ENCODE results near the gene SPATA16.
"Not testable (repeated sequence)": the region's sequence is repeated elsewhere in the genome, so short reads cannot be mapped to it uniquely, and the experiment has no call there.

SPATA16 gene

GRCh38 chr3:173140986-173141385 is at the start of gene SPATA16:
TSS of gene SPATA16 (minus strand) at chr3:173141235. CDS start at chr3:173117731, 23,504 bp downstream.
- DNase-seq (no peak), ATAC-seq (no peak)
- Mint-ChIP-seq H3K36me3 (ENCODE audit: low read depth) (no peaks in the 10 kb centered on the region), H3K9me3 (peaks cover 3% of the 10 kb centered on the region), H3K27me3 (no peaks in the 10 kb centered on the region), H3K4me3 (no peak within 1 kb of the TSS), H3K27ac (no peak within 1 kb of the TSS), H3K4me1 (no peaks in the 10 kb centered on the region)

GRCh38 chr3:173183022-173183421 is 42.0 kb upstream of the SPATA16 start:
- H3K4me1 Mint-ChIP-seq; H3K9me3 Mint-ChIP-seq; ATAC-seq; H3K4me3 Mint-ChIP-seq; H3K27ac Mint-ChIP-seq; H3K36me3 Mint-ChIP-seq (ENCODE audit: low read depth); H3K27me3 Mint-ChIP-seq; DNase-seq: not testable (repeated sequence)

DNA sequence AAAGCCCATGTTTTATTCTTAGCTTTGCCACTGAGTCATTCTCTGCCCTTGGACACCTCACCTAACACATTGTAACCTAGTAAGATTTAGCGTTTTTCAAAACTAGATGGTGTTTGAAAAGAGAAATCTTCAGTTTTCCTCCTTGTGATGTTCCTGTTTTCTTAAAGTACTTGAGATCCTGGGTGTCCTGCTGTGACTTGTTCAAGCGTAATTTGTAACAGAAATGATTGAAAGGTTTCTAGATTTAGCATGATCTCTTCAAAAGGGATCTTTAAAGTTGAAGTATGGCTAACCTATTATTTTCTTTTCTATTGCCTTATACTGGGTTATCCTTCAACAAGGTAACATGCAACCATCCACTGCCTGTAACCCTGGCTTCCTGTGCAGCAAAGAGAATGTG is 32.6 kb upstream of the SPATA16 start:
- H3K27ac Mint-ChIP-seq, result no peak overlapping the region
- no peaks in the 10 kb centered on the region for H3K4me1 Mint-ChIP-seq
- DNase-seq (no peak), ATAC-seq (no peak)
- no peak overlapping the region for H3K4me3 Mint-ChIP-seq
- H3K27me3 Mint-ChIP-seq, result no peaks in the 10 kb centered on the region
- no peaks in the 10 kb centered on the region for H3K36me3 Mint-ChIP-seq (ENCODE audit: low read depth)
- no peaks in the 10 kb centered on the region for H3K9me3 Mint-ChIP-seq

GRCh38 chr3:173159139-173159538 is 18.1 kb upstream of the SPATA16 start:
- not testable (repeated sequence) for H3K9me3 Mint-ChIP-seq; H3K27ac Mint-ChIP-seq; DNase-seq; H3K27me3 Mint-ChIP-seq; H3K36me3 Mint-ChIP-seq (ENCODE audit: low read depth); H3K4me3 Mint-ChIP-seq; ATAC-seq; H3K4me1 Mint-ChIP-seq

DNA sequence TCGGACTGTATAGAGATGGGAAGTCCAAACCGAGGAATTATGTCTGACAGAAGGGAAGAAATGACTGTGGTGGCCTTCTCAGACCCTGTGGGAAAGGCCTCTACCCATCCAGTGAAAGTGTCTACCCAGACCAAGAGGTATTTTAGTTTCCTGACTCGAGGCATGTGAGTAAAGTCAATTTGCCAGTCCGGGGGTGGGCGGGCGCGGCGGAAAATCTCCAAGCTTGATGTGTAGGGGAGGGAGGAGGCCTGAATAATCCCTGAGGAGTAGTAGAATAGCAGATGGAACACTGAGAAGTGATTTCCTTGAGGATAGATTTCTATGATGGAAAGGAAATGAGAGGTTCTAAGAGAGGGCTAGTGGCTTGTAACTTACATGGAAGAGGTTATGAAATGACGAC is 15.5 kb upstream of the SPATA16 start:
- H3K4me1 Mint-ChIP-seq; H3K36me3 Mint-ChIP-seq (ENCODE audit: low read depth); DNase-seq; H3K27ac Mint-ChIP-seq; ATAC-seq; H3K4me3 Mint-ChIP-seq; H3K27me3 Mint-ChIP-seq; H3K9me3 Mint-ChIP-seq: not testable (repeated sequence)

DNA sequence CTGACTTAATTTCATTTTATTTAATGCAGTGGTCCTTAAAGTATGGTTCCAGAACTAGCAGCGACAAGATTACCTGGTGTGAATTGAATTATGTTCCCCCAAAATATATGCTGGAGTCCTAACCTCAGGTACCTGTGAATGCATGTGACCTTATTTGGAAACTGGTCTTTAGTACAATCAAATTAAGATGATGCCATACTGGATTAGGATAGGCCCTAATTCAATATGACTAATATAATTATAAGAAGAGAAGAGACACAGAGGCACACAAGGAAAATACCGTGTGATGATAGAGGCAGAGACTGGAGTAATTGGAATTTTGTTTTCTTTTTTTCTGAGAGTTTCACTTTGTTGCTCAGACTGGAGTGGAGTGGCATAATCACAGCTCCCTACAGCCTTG is 12.6 kb upstream of the SPATA16 start:
- Mint-ChIP-seq H3K9me3 (no peaks in the 10 kb centered on the region), H3K27me3 (no peaks in the 10 kb centered on the region), H3K4me1 (no peaks in the 10 kb centered on the region), H3K36me3 (ENCODE audit: low read depth) (no peaks in the 10 kb centered on the region), H3K4me3 (no peak overlapping the region), H3K27ac (no peak overlapping the region)
- ATAC-seq (no peak), DNase-seq (no peak)

DNA sequence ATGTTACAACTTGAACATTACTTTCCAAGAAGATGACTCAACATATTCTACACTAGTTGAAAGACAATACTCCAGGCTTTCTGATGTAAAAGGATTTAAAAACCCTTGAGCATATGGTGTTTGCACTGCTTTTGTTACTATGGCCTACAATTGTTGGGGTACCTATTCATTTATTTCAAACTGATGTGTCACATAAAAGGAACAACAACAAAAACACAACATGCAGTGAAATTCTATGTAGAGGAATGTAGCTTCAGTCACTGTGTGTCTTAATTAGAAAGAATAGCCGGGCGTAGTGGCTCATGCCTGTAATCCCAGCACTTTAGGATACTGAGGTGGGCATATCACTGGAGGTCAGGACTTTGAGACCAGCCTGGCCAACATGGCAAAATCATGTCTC is 1.6 kb downstream of the SPATA16 start:
- Mint-ChIP-seq H3K27me3 (no peaks in the 10 kb centered on the region), H3K9me3 (no peaks in the 10 kb centered on the region), H3K4me1 (no peaks in the 10 kb centered on the region), H3K4me3 (no peak overlapping the region), H3K27ac (no peak overlapping the region), H3K36me3 (ENCODE audit: low read depth) (no peaks in the 10 kb centered on the region)
- DNase-seq (no peak), ATAC-seq (no peak)

DNA sequence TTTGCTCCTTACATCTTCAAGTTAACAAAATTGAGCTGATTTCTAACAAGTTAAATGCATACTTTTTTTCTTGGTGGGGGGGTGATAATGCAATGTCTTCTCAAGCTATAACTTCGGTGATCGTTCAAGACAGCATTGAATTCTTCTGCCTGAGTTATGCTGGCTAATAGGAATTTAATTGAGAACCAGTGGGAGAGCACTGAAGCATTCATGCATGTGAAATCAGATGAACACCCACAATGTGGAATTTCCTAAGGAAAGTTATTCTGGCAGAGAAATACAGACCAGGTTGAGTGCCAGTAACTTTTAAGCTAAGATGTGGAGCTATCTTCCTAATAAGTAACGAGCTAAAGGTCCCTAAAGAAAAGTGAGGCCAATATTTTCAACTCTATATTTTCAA is 3.0 kb downstream of the SPATA16 start:
- Mint-ChIP-seq H3K27me3 (no peaks in the 10 kb centered on the region), H3K27ac (no peak overlapping the region), H3K9me3 (no peaks in the 10 kb centered on the region), H3K4me1 (no peaks in the 10 kb centered on the region), H3K4me3 (no peak overlapping the region), H3K36me3 (ENCODE audit: low read depth) (no peaks in the 10 kb centered on the region)
- no peak for ATAC-seq
- DNase-seq, result no peak

DNA sequence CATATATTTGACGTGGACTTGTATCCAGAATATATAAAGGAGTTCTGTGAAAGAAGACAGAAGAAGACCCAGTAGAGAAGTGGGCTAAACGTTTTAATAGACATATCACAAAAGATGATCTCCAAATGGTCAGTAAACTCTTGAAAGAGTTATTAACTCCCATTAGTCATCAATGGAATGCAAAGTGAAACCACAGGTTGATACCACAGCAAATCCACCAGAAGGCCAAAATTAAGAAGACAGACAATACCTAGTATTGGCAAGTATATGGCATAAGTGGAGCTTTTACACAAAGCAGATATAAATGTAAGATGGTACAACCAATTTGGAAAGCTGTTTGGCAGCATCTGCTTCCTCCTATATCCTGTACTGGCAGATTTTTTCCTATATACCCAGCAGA is 6.0 kb downstream of the SPATA16 start:
- DNase-seq (no peak), ATAC-seq (no peak)
- Mint-ChIP-seq H3K4me3 (no peak overlapping the region), H3K27ac (no peak overlapping the region), H3K4me1 (no peaks in the 10 kb centered on the region), H3K36me3 (ENCODE audit: low read depth) (no peaks in the 10 kb centered on the region), H3K9me3 (no peaks in the 10 kb centered on the region), H3K27me3 (no peaks in the 10 kb centered on the region)

- Mint-ChIP-seq H3K4me1 (no peaks in the 10 kb centered on the region), H3K27me3 (no peaks in the 10 kb centered on the region), H3K36me3 (ENCODE audit: low read depth) (no peaks in the 10 kb centered on the region), H3K9me3 (no peaks in the 10 kb centered on the region), H3K4me3 (no peak overlapping the region), H3K27ac (no peak overlapping the region)
- ATAC-seq (no peak), DNase-seq (no peak)
Observed at GRCh38 chr3:173128633-173129032, 12.4 kb downstream of the SPATA16 start.

GRCh38 chr3:173111321-173111720 is 29.7 kb downstream of the SPATA16 start:
- no peak for ATAC-seq
- Mint-ChIP-seq H3K9me3 (no peaks in the 10 kb centered on the region), H3K27me3 (no peaks in the 10 kb centered on the region)

DNA sequence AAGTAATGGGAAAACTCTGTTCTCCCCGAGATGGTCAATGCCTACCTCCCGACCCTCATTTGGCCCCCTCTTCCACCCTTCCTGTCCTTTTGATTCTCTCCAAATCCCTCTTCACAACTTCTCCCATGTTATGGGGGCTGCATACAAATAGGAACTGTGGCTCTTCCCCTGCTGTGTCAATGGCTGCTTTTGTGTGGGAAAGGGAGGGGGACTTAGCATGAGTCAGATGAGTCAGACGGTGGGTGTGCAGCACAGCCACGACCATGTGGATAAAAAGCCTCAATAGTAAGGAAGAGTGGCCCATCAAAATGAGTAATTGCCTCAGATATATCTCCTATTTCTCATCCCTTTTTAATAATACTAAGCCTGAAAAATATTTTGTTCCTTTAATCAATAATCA is 31.9 kb downstream of the SPATA16 start:
- no peaks in the 10 kb centered on the region for H3K36me3 Mint-ChIP-seq (ENCODE audit: low read depth)
- no peaks in the 10 kb centered on the region for H3K4me1 Mint-ChIP-seq
- ATAC-seq (no peak), DNase-seq (no peak)
- no peak overlapping the region for H3K27ac Mint-ChIP-seq
- no peak overlapping the region for H3K4me3 Mint-ChIP-seq
- H3K9me3 Mint-ChIP-seq, result peaks cover 3% of the 10 kb centered on the region
- H3K27me3 Mint-ChIP-seq, result no peaks in the 10 kb centered on the region

More at GRCh38 chr3:173111321-173111720, 29.7 kb downstream of the SPATA16 start:
- Mint-ChIP-seq H3K36me3 (ENCODE audit: low read depth) (no peaks in the 10 kb centered on the region), H3K4me3 (no peak overlapping the region), H3K4me1 (no peaks in the 10 kb centered on the region), H3K27ac (no peak overlapping the region)
- DNase-seq, result no peak

DNA sequence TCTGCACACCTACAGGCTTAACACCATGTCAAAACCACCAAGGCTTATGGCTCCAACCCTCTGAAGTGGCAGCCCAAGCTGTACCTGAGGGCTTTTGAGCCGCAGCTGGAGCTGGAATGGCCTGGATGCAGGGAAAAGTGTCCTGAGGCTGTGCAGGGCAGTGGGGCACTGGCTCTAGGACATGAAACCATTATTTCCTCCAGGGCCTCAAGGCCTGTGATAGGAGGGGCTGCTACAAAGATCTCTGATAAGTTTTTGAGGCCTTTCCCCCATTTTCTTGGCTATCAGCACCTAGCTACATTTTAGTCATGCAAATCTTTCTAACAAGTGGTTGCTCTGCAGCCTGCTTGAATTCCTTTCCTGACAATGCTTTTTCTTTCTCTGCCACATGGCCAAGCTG is 37.6 kb downstream of the SPATA16 start:
- no peak overlapping the region for H3K27ac Mint-ChIP-seq
- DNase-seq, result no peak
- ATAC-seq, result no peak
- H3K4me1 Mint-ChIP-seq, result no peaks in the 10 kb centered on the region
- no peak overlapping the region for H3K4me3 Mint-ChIP-seq
- no peaks in the 10 kb centered on the region for H3K36me3 Mint-ChIP-seq (ENCODE audit: low read depth)
- no peaks in the 10 kb centered on the region for H3K27me3 Mint-ChIP-seq
- peaks cover 13% of the 10 kb centered on the region for H3K9me3 Mint-ChIP-seq

DNA sequence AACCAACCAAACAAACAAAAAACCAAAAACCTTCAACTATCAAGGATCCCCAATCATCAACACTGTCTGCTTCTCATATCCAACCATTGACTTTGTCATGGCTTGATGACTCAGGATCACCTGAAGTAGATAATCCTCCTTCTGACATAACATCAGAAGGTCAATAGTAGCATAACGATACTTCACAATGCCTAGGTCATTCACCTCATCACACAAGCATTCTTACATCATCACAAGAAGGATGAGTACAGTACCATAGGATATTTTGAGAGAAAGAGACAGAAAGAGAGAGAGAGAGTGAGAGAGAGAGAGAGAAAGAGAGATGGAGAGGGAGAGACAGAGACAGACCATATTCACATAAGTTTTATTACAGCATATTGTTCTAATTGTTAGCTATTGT is 42.1 kb downstream of the SPATA16 start:
- H3K27me3 Mint-ChIP-seq, result no peaks in the 10 kb centered on the region
- H3K9me3 Mint-ChIP-seq, result peaks cover 10% of the 10 kb centered on the region
- H3K27ac Mint-ChIP-seq, result no peak overlapping the region
- ATAC-seq (no peak), DNase-seq (no peak)
- no peaks in the 10 kb centered on the region for H3K4me1 Mint-ChIP-seq
- H3K36me3 Mint-ChIP-seq (ENCODE audit: low read depth), result no peaks in the 10 kb centered on the region
- H3K4me3 Mint-ChIP-seq, result no peak overlapping the region

DNA sequence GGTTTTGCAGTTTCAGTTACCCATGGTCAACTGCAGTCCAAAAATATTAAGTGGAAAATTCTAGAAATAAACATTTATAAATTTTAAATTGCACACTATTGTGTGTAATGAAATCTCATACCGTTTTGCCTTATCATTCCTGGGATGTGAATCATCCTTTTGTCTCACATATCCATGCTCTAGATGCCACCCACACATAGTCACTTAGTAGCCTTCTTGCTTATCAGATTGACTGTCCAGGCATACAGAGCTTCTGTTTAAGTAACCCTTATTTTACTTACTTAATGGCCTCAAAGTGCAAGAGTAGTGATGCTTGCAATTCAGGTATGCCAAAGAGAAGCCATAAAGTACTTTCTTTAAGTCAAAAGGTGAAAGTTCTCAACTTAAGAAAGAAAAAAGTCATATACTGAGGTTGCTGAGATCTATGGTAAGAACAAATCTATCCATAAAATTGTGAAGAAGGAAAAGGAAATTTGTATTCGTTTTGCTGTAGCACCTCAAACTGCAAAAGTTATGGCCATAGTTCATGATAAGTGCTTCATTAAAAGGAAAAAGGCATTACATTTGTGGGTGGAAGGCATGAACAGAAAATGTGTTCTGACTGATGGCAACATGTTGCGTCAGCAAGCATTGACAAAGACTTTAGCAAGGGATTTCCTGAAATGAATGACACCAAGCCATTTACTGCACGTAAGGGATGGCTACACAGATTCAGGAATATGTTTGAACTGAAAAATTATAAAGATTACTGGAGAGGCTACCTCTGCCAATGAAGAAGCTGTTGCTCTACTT is 43.8 kb downstream of the SPATA16 start:
- H3K4me3 Mint-ChIP-seq, result no peak overlapping the region
- no peaks in the 10 kb centered on the region for H3K36me3 Mint-ChIP-seq (ENCODE audit: low read depth)
- H3K9me3 Mint-ChIP-seq, result peaks cover 10% of the 10 kb centered on the region
- no peaks in the 10 kb centered on the region for H3K4me1 Mint-ChIP-seq
- H3K27ac Mint-ChIP-seq, result no peak overlapping the region
- ATAC-seq (no peak), DNase-seq (no peak)
- H3K27me3 Mint-ChIP-seq, result no peaks in the 10 kb centered on the region

DNA sequence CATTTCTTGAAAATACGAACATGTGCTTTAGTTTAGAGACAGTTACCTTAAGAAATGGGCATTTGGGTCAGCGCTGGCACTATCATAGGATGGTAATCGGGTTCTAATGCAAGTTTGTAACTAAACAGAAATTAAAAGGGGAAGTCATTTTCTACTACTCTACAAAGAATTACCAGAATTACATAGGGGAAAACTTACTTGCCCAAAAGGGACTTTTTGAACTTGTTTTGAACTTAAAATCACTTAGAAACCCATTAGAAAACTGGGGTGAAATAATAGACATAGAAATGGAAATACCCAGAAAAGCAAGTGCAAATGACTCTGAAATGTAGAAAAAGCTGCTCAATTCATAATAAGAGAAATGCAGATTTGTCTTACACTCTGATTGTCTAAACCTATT is 44.9 kb downstream of the SPATA16 start:
- H3K9me3 Mint-ChIP-seq, result peaks cover 3% of the 10 kb centered on the region
- DNase-seq (no peak), ATAC-seq (no peak)
- no peaks in the 10 kb centered on the region for H3K4me1 Mint-ChIP-seq
- H3K4me3 Mint-ChIP-seq, result no peak overlapping the region
- no peaks in the 10 kb centered on the region for H3K27me3 Mint-ChIP-seq
- H3K27ac Mint-ChIP-seq, result no peak overlapping the region
- H3K36me3 Mint-ChIP-seq (ENCODE audit: low read depth), result no peaks in the 10 kb centered on the region
